HepG2 (cell line): ENCODE results near the gene RPL37. TPM values are rescaled to one million over a fixed set of nuclear protein-coding genes. Genes with fewer than 3 reads are reported as not detected.

Source experiments
- CBX1 ChIP-seq: IDR thresholded peaks from one replicate; pipeline ENCODE4 v1.6.1; 2016; ENCODE audit warnings: antibody characterized with exemption, low read depth
- ELF4 ChIP-seq: sonication (generic); formaldehyde crosslinking; IDR thresholded peaks from 2 replicates; pipeline ENCODE4 v1.5.0; 2020; ENCODE audit warnings: missing genetic modification reagents, mild to moderate bottlenecking, moderate library complexity, borderline replicate concordance
- FOXJ3 ChIP-seq: sonication (generic); formaldehyde crosslinking; IDR thresholded peaks from 2 replicates; pipeline ENCODE4 v1.4.0; 2020; ENCODE audit warnings: missing genetic modification reagents, mild to moderate bottlenecking, borderline replicate concordance
- FUBP1 ChIP-seq: sonication (generic); formaldehyde crosslinking; IDR thresholded peaks from 2 replicates; pipeline ENCODE4 v1.5.1; 2020; ENCODE audit warnings: missing genetic modification reagents, mild to moderate bottlenecking, borderline replicate concordance
- HNRNPH1 ChIP-seq: fragments of 200-400 bp; formaldehyde crosslinking; optimal IDR thresholded peaks from 2 replicates; pipeline ENCODE3; 2017; ENCODE audit warnings: mild to moderate bottlenecking, low read depth, low read length
- KAT7 ChIP-seq: IDR thresholded peaks from 2 replicates; pipeline ENCODE4 v1.6.1; 2018; ENCODE audit warnings: borderline replicate concordance, missing compliant biosample characterization
- MTA1 ChIP-seq: sonication (generic); formaldehyde crosslinking; IDR thresholded peaks from 2 replicates; pipeline ENCODE4 v1.4.0; 2020; ENCODE audit warnings: missing genetic modification reagents, mild to moderate bottlenecking, borderline replicate concordance
- NBN ChIP-seq: fragments of 450-650 bp; conservative IDR thresholded peaks from 2 replicates; pipeline ENCODE4 v1.6.1; 2017
- NR3C1 ChIP-seq: sonication (generic); formaldehyde crosslinking; IDR thresholded peaks from 2 replicates; pipeline ENCODE4 v1.4.0; 2020; ENCODE audit warnings: missing genetic modification reagents
- RAD51 ChIP-seq: fragments of 450-650 bp; IDR thresholded peaks from 2 replicates; pipeline ENCODE4 v1.6.1; 2016; ENCODE audit warnings: borderline replicate concordance
- RORA ChIP-seq: sonication (generic); formaldehyde crosslinking; IDR thresholded peaks from 2 replicates; pipeline ENCODE4 v1.5.0; 2020; ENCODE audit warnings: mild to moderate bottlenecking, missing genetic modification reagents, moderate library complexity
- XRCC5 ChIP-seq: fragments of 200-400 bp; formaldehyde crosslinking; optimal IDR thresholded peaks from 2 replicates; pipeline ENCODE3; 2017; ENCODE audit warnings: mild to moderate bottlenecking, low read length
- ZBTB20 ChIP-seq: sonication (generic); formaldehyde crosslinking; IDR thresholded peaks from 2 replicates; pipeline ENCODE4 v1.8.1; 2023; ENCODE audit warnings: missing genetic modification reagents, low read depth, mild to moderate bottlenecking, borderline replicate concordance
- ZFP91 ChIP-seq: sonication (generic); formaldehyde crosslinking; IDR thresholded peaks from 2 replicates; pipeline ENCODE4 v1.9.0; 2022; ENCODE audit warnings: missing genetic modification reagents, mild to moderate bottlenecking, borderline replicate concordance
- ZNF263 ChIP-seq: sonication (generic); formaldehyde crosslinking; IDR thresholded peaks from 2 replicates; pipeline ENCODE4 v1.4.0; 2020; ENCODE audit warnings: missing genetic modification reagents
- ZNF326 ChIP-seq: sonication (generic); formaldehyde crosslinking; IDR thresholded peaks from 2 replicates; pipeline ENCODE4 v1.4.0; 2020; ENCODE audit warnings: missing genetic modification reagents, borderline replicate concordance
- ZNF44 ChIP-seq: sonication (generic); formaldehyde crosslinking; IDR thresholded peaks from 2 replicates; pipeline ENCODE4 v1.5.1; 2020; ENCODE audit warnings: mild to moderate bottlenecking, missing genetic modification reagents
- ZNF781 ChIP-seq: sonication (generic); formaldehyde crosslinking; IDR thresholded peaks from 2 replicates; pipeline ENCODE4 v1.5.1; 2020; ENCODE audit warnings: borderline replicate concordance, mild to moderate bottlenecking, missing genetic modification reagents; ENCODE audit errors: not compliant biosample characterization
- ZNF816 ChIP-seq: sonication (generic); formaldehyde crosslinking; IDR thresholded peaks from 2 replicates; pipeline ENCODE4 v1.8.0; 2022; ENCODE audit warnings: missing genetic modification reagents, mild to moderate bottlenecking, borderline replicate concordance
- ZNF878 ChIP-seq: sonication (generic); formaldehyde crosslinking; IDR thresholded peaks from 2 replicates; pipeline ENCODE4 v1.8.1; 2023; ENCODE audit warnings: mild to moderate bottlenecking, missing genetic modification reagents, moderate library complexity
- ZSCAN22 ChIP-seq: sonication (generic); formaldehyde crosslinking; IDR thresholded peaks from 2 replicates; pipeline ENCODE4 v1.4.0; 2020; ENCODE audit warnings: mild to moderate bottlenecking, missing genetic modification reagents
- ZSCAN9 ChIP-seq: IDR thresholded peaks from 2 replicates; pipeline ENCODE4 v1.6.1; 2016; ENCODE audit warnings: borderline replicate concordance
- polyA plus RNA-seq, 8 experiments: library from polyadenylated mRNA; depleted of rRNA in 3 of 8; stranded (reverse) in 7 of 8; unstranded in 1 of 8; fragments of >200 nt; fragmentation: Illumina TruSeq in 4 of 8; extraction: Trizol in 4 of 8; gene quantifications; 2 replicates each; pipeline versions ENCODE4 v1.2.1 to v1.2.3, GENCODE V29; 2011 to 2016; ENCODE audit warnings: low read depth in 4 of 8, missing spikeins in 1 of 8, mixed read lengths in 1 of 8; ENCODE audit not compliant: insufficient read depth in 1 of 8
- total RNA-seq, 5 experiments: library from RNA; depleted of rRNA; stranded (reverse); fragments of >200 nt; fragmentation: Illumina TruSeq; extraction: Trizol; gene quantifications; 2 replicates each; pipeline ENCODE4 v1.2.3, GENCODE V29; 2016; ENCODE audit warnings: low read depth in 1 of 5
- TF ChIP-seq, protein P1 (sequence below): IDR thresholded peaks from 2 replicates; pipeline ENCODE4 v1.6.1; 2016; ENCODE audit warnings: mild to moderate bottlenecking

Gene RPL37
- total and polyA plus RNA-seq, 2 of the 13 experiments (the other 11 are each of a cell fraction or from before 2014, with no cell fraction given) = 1,981 to 3,367 TPM

GRCh38 chr5:40791715-40792139, 43.3 kb downstream of the RPL37 start (continued):
- no peak for TF ChIP-seq ZNF781 (CRISPR knock-in tag)
- TF ChIP-seq HNRNPH1 = no peak
- TF ChIP-seq ZNF326 (CRISPR knock-in tag) = no peak
- no peak for TF ChIP-seq CBX1
- TF ChIP-seq, protein P1, sequence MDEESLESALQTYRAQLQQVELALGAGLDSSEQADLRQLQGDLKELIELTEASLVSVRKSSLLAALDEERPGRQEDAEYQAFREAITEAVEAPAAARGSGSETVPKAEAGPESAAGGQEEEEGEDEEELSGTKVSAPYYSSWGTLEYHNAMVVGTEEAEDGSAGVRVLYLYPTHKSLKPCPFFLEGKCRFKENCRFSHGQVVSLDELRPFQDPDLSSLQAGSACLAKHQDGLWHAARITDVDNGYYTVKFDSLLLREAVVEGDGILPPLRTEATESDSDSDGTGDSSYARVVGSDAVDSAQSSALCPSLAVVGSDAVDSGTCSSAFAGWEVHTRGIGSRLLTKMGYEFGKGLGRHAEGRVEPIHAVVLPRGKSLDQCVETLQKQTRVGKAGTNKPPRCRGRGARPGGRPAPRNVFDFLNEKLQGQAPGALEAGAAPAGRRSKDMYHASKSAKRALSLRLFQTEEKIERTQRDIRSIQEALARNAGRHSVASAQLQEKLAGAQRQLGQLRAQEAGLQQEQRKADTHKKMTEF (CRISPR knock-in tag) = 0 out of 2 replicates have a peak, but pooled peaks have one; percentile 20
- no peak for TF ChIP-seq NR3C1 (CRISPR knock-in tag)
- TF ChIP-seq FOXJ3 = 0 out of 2 replicates have a peak, but pooled peaks have one; percentile 23
- no peak for TF ChIP-seq ZNF263
- no peak for TF ChIP-seq RORA (CRISPR knock-in tag)
- no peak for TF ChIP-seq FUBP1
- no peak for TF ChIP-seq KAT7 (CRISPR knock-in tag)
- peak; percentile 16; the same call in 1 of the 2 replicates for TF ChIP-seq ZFP91 (CRISPR knock-in tag)
- TF ChIP-seq ZNF878 (CRISPR knock-in tag) = no peak
- no peak for TF ChIP-seq MTA1 (CRISPR knock-in tag)
- TF ChIP-seq ZNF44 = no peak
- TF ChIP-seq RAD51 = no peak
- TF ChIP-seq ZSCAN22 = no peak
- no peak for TF ChIP-seq ELF4 (CRISPR knock-in tag)
- 0 out of 2 replicates have a peak, but pooled peaks have one; percentile 28 for TF ChIP-seq ZSCAN9 (CRISPR knock-in tag)
- TF ChIP-seq ZBTB20 (CRISPR knock-in tag) = peak; percentile 77; the same call in 1 of the 2 replicates
- TF ChIP-seq XRCC5 = no peak
- no peak for TF ChIP-seq ZNF816
- no peak for TF ChIP-seq NBN
